T-helper 1 cell treated with Interleukin-12 subunit alpha and Interleukin-12 subunit beta and Interleukin-4 antibody, amounts not matched to agents 30 μg/mL and 1 μg/mL, for 36 hours (primary cell): Measurements from ENCODE around the gene PTCD1.

ENCODE experiments used
- H3K27ac Mint-ChIP-seq: one replicate; pipeline ENCODE4 v1.8.0; 2021; ENCODE audit warnings: mild to moderate bottlenecking, mixed read lengths
- H3K27me3 Mint-ChIP-seq: one replicate; pipeline ENCODE4 v1.8.0; 2021; ENCODE audit warnings: low read depth, mixed read lengths
- H3K36me3 Mint-ChIP-seq: one replicate; pipeline ENCODE4 v1.8.0; 2021; ENCODE audit warnings: low read depth, mixed read lengths
- H3K4me1 Mint-ChIP-seq: one replicate; pipeline ENCODE4 v1.8.0; 2021; ENCODE audit warnings: low read depth, mixed read lengths
- H3K4me3 Mint-ChIP-seq: one replicate; pipeline ENCODE4 v1.8.0; 2021; ENCODE audit warnings: mild to moderate bottlenecking, moderate library complexity, mixed read lengths
- H3K9me3 Mint-ChIP-seq: one replicate; pipeline ENCODE4 v1.8.0; 2021; ENCODE audit warnings: mixed read lengths

The PTCD1 gene

DNA sequence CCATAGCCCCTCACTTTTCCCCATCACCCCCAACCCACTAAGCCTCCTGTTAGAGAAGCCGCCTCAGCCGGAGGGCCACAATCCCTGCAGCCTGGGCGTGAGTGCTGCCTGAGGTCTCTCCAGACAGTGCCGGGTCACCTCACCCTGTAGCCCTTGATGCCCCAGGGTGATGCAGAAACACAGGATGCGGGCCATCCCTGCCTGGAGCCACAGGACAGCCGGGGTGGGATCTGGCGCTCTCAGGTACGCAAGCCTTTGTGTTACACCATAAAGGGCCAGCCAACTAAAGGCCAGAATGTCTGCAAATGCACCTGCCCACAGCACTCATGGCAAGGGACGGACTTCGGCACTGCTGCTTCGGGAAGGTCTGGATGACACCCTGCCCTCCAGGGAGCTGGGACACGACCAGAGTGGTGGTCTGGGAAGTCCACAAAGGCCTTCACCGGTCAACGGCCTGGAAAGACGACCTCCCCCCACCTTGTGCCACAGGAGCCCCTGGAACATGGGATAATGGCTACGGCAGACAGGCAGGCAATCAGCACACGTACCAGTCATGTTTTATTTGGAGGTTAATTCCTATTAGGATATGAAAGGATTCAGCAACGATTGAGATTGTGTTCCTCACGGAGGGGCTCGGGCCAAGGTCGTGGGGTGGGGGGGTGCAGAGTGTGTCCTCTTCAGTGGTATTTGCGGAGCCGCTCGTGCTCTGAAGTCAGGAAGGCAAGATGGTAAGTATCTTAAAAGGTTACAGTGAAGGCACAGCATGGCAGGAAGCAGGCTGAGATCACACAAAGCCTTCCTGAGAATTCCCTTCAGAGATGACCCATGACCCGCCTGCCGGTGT lies 19.3 kb upstream of the PTCD1 start:
- H3K27me3 Mint-ChIP-seq = no peaks in the 10 kb centered on the region
- peaks cover 31% of the 10 kb centered on the region for H3K36me3 Mint-ChIP-seq
- peaks cover 13% of the 10 kb centered on the region for H3K4me1 Mint-ChIP-seq
- H3K9me3 Mint-ChIP-seq = no peaks in the 10 kb centered on the region
- no peak overlapping the region for H3K27ac Mint-ChIP-seq
- no peak overlapping the region for H3K4me3 Mint-ChIP-seq

DNA sequence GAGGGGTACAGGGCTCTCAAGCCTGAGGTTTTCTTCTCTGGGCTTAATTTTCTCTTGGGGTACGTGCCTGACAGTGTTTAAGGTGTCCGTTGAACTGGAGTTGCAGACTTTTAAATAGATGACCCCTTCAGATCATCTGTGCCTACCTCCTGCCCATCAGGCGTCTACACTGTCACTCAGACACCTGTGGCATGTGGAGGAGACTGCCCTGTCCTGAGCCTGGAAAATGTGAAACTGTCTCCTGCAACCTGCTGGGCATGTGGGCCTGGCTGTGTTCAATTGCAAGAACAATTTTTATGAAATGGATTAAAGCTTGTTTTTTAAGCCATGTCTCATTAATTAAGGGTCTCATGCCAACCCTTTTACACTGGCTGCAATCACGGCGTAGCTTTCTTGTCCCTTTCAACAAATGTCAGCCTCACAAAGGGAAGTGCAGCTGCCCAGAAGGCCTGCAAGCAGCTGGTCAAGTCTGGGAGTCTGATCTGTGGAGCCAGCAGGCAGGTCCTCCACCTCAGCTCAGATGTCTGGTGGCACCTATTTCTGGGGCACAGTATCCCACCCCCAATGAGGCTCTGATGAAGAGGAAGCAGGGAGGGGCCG lies 18.6 kb upstream of the PTCD1 start:
- Mint-ChIP-seq H3K27ac (no peak overlapping the region), H3K4me3 (no peak overlapping the region), H3K36me3 (peaks cover 28% of the 10 kb centered on the region)

DNA sequence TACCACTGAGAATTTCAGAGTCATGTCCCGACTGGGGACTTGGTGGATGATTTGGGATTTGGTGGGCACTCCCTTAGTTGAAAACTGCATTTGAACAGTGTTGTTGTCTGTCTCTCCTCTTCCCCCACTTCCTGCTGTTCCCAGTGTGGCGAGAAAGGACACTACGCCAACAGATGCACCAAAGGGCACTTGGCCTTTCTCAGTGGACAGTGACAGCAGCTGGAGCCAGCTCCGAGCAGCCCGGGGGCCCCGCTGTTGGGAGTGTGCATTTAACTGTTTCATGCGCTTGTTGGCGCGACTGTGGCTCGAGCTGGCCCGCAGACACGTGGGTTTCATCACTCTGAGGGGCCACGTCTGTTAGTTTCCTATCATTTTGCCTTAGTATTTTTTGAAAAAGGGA lies 17.7 kb upstream of the PTCD1 start:
- H3K4me1 Mint-ChIP-seq = peaks cover 12% of the 10 kb centered on the region
- no peaks in the 10 kb centered on the region for H3K27me3 Mint-ChIP-seq
- H3K9me3 Mint-ChIP-seq = no peaks in the 10 kb centered on the region
- no peak overlapping the region for H3K4me3 Mint-ChIP-seq
- no peak overlapping the region for H3K27ac Mint-ChIP-seq
- peaks cover 28% of the 10 kb centered on the region for H3K36me3 Mint-ChIP-seq

More for the DNA sequence above, 18.6 kb upstream of the PTCD1 start:
- Mint-ChIP-seq H3K4me1 (peaks cover 13% of the 10 kb centered on the region), H3K27me3 (no peaks in the 10 kb centered on the region), H3K9me3 (no peaks in the 10 kb centered on the region)

DNA sequence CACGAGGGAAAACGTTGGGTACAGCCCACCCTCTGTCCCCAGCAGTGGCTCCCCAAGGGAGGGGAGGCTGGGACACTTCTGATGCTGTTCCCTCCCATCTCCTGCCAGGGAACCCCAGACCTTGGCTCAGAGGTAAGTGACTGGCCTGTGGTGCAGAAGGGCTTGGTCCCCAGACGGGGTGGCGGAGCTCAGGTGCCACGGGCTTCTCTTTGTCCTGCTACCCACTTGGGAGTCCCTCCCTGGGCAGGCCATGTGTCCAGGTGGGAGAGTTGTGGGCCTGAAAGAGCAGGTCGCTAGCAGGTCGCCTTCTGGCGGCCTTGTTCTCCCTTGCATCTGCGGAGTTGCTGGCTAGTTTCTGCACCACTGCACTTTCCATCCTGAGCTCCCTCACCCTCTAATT lies 17.3 kb upstream of the PTCD1 start:
- H3K9me3 Mint-ChIP-seq = no peaks in the 10 kb centered on the region
- no peak overlapping the region for H3K27ac Mint-ChIP-seq
- H3K4me1 Mint-ChIP-seq = peaks cover 9% of the 10 kb centered on the region
- no peaks in the 10 kb centered on the region for H3K27me3 Mint-ChIP-seq
- peaks cover 32% of the 10 kb centered on the region for H3K36me3 Mint-ChIP-seq
- no peak overlapping the region for H3K4me3 Mint-ChIP-seq

DNA sequence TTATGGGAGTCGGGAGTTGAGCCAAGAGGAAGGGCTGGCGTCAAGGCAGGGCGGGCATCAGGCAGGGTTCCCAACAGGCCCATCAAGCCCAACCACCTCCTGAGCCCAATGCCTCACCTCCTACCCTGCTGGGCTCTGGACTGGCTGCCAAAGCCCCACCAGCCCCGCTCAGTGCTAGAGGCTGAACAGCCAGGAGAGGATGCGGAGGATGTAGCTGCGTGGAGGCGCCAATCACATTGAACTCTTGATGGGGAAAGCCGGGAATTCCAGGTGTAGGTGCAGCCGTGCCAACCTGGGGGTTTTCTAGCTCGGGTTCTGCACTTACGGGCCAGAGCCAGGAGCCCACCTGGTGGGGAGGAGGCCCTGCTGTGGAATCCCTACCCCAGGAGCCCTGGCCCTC lies 14.5 kb upstream of the PTCD1 start:
- Mint-ChIP-seq H3K27me3 (no peaks in the 10 kb centered on the region), H3K9me3 (no peaks in the 10 kb centered on the region), H3K27ac (no peak overlapping the region), H3K4me3 (no peak overlapping the region), H3K36me3 (peaks cover 33% of the 10 kb centered on the region), H3K4me1 (no peaks in the 10 kb centered on the region)

DNA sequence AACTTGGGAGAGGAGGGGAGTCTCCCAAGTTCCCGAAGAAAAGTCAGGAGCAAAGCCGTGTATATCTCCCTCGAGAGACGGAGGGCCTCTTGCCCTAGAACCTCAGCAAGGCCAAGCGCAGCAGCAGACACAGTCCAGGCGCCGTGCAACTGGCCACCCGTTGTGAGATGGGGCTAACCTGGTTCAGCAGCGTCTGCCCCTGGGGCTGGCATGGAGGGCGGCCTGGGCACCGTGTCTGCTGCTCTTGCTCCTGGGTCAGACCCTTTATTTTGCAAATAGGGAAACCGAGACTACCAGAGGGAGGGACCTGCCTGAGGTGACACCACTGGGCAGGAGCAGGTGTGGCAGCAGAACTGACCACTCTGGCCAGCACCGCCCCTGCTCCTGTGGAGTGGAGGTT lies 13.9 kb upstream of the PTCD1 start:
- Mint-ChIP-seq H3K4me1 (no peaks in the 10 kb centered on the region), H3K27me3 (no peaks in the 10 kb centered on the region), H3K4me3 (no peak overlapping the region), H3K9me3 (no peaks in the 10 kb centered on the region), H3K36me3 (peaks cover 36% of the 10 kb centered on the region), H3K27ac (no peak overlapping the region)

DNA sequence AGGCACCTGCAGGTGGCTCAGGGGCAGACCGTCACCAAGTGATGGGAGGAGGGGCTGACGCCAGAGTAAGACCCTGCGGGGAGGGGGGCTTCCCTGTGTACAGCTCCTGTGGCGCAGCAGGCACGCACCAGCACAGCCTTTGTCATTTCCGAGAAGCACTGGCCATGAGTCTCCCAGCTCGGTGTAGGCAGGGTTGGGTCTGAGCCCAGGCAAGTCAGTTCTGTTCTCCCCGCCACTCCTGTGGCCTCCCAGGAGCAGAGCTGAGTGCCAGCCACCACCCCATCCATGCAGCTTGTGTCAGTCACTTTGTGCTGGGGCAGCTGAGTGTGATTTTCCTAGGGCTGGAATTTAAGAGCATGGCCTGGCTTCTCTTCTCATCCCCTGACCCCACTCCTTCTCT lies 13.3 kb upstream of the PTCD1 start:
- Mint-ChIP-seq H3K27me3 (no peaks in the 10 kb centered on the region), H3K36me3 (peaks cover 36% of the 10 kb centered on the region), H3K4me1 (no peaks in the 10 kb centered on the region), H3K9me3 (no peaks in the 10 kb centered on the region), H3K27ac (no peak overlapping the region), H3K4me3 (no peak overlapping the region)

DNA sequence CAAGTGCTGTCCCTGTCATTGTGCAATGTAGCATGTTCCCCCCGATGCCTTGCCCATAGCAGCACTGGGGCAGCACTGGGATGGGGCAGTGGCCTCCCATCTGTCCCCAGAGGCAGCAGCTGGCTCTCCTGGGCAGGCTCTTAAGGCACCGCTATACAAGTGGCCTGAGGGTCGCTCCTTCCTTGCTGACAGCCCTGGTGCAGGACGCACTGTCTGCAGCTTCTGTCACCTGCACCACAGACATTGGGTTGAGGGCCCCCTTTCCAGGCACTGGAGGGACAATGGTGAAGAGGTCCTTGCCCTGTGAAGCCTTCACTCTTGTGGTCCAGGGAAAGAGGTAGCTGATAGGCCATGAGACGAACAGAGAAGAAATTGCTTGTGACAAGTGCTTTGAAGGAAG lies 10.7 kb upstream of the PTCD1 start:
- no peaks in the 10 kb centered on the region for H3K4me1 Mint-ChIP-seq
- no peaks in the 10 kb centered on the region for H3K27me3 Mint-ChIP-seq
- peaks cover 48% of the 10 kb centered on the region for H3K36me3 Mint-ChIP-seq

DNA sequence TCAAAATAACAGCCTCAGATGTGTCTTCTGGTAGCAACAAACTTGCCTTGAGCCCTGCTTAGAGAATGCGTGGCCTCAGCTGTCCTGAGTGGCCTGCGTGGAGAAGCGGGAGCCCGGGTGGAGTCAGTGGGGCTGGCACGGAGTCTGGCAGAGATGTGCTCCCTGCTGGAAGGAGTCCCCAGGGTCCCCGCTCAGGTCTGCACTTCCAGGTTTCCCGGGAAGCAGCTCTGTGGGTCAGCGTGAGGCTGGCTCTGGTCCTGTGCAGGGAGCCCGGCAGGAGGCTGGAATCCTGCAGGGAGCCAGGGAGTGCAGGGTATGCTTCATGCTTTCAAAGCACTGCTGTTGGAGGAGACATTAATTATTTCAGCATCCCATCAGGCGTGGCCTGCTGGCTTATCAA lies 10.3 kb upstream of the PTCD1 start:
- no peaks in the 10 kb centered on the region for H3K9me3 Mint-ChIP-seq
- H3K36me3 Mint-ChIP-seq = peaks cover 45% of the 10 kb centered on the region
- H3K4me3 Mint-ChIP-seq = no peak overlapping the region
- no peaks in the 10 kb centered on the region for H3K27me3 Mint-ChIP-seq
- H3K27ac Mint-ChIP-seq = no peak overlapping the region
- no peaks in the 10 kb centered on the region for H3K4me1 Mint-ChIP-seq

More for the DNA sequence above, 10.7 kb upstream of the PTCD1 start:
- no peak overlapping the region for H3K4me3 Mint-ChIP-seq
- H3K27ac Mint-ChIP-seq = no peak overlapping the region
- H3K9me3 Mint-ChIP-seq = no peaks in the 10 kb centered on the region

DNA sequence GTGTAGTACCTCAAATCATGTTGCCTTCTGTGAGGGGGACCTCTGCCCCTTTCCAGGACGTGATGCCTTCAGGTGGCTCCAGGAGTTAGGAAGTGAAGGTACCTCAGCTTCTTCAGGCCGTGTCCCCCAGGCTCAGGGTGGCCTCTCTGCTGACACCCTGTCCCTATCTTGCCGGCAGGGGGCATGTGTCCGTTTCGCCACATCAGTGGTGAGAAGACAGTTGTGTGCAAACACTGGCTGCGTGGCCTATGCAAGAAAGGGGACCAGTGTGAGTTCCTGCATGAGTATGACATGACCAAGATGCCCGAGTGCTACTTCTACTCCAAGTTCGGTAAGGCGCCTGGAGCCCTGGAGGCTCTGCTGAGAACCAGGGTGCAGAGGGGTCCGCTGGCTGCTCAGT lies 9.3 kb upstream of the PTCD1 start:
- H3K4me1 Mint-ChIP-seq = peaks cover 4% of the 10 kb centered on the region
- no peaks in the 10 kb centered on the region for H3K27me3 Mint-ChIP-seq
- H3K27ac Mint-ChIP-seq = no peak overlapping the region
- no peak overlapping the region for H3K4me3 Mint-ChIP-seq
- H3K36me3 Mint-ChIP-seq = peaks cover 46% of the 10 kb centered on the region
- H3K9me3 Mint-ChIP-seq = no peaks in the 10 kb centered on the region

DNA sequence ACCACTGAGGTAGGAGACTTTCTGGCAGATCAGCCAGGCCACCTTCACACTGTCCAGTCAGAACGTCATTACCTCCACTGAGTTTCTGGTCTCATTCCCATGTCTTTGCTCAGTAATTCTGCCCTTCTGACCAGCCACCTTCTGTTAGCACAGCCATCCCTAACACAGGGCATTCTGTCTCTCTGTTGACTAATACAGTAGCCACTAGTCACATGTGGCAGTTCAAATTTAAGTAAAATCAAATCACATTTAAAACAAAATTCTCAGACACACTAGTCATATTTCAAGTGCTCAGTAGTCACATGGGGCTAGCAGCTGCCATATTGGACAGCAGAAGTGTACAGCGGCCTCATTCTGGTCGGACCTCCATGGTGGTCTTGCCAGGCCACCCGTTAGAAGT lies 7.5 kb upstream of the PTCD1 start:
- Mint-ChIP-seq H3K4me1 (peaks cover 9% of the 10 kb centered on the region), H3K27me3 (no peaks in the 10 kb centered on the region), H3K9me3 (no peaks in the 10 kb centered on the region), H3K36me3 (peaks cover 49% of the 10 kb centered on the region), H3K4me3 (no peak overlapping the region), H3K27ac (no peak overlapping the region)

DNA sequence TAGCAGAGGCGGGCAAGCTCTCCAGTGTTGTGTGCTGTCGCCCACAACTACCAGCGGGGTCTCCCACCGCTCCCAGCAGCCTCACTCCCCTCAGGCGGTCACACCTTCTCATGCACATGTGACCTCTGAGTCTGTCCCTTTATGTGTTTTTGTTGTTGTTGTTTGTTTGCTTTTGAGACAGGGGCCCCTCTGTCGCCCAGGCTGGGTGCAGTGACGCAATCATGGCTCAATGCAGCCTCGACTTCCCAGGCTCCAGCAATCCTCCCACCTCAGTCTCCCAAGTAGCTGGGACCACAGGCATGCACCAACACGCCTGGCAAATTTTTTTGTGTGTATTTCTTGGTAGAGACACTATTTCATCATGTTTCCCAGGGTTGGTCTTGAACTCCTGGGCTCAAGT lies 1.6 kb upstream of the PTCD1 start:
- Mint-ChIP-seq H3K36me3 (peaks cover 20% of the 10 kb centered on the region), H3K27me3 (no peaks in the 10 kb centered on the region), H3K4me3 (peak overlapping the region; percentile 97), H3K27ac (peak overlapping the region; percentile 86), H3K9me3 (no peaks in the 10 kb centered on the region), H3K4me1 (peaks cover 24% of the 10 kb centered on the region)

DNA sequence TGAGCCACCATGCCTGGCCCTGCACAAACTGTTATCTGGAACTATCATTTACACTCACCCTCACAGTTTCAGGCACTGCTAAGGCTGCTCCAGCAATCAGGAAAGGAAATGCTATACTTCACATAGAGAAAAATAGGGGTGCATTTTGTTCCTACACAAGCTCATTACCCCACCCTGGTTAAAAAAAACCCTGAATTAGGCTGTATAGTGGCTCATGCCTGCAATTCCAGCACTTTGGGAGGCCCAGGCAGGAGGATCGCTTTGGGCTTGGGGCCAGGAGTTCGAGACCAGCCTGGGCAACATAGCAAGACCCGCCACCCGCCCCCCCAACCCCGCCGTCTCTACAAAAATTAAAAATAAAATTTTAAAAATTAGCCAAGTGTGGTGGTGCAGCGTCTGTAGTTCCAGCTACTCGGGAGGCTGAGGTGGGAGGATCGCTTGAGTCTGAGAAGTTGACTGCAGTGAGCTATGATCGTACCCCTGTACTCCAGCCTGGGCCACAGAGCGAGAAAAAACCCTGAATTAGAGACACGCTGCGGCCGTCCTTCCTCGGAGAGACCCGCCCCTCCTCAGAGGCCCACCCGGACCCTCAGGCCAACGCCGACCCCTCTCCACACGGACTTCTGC lies 539 bp downstream of the PTCD1 start:
- Mint-ChIP-seq H3K27ac (peak overlapping the region; percentile 90), H3K4me3 (peak overlapping the region; percentile 97), H3K36me3 (peaks cover 15% of the 10 kb centered on the region), H3K27me3 (no peaks in the 10 kb centered on the region), H3K9me3 (no peaks in the 10 kb centered on the region), H3K4me1 (peaks cover 21% of the 10 kb centered on the region)

DNA sequence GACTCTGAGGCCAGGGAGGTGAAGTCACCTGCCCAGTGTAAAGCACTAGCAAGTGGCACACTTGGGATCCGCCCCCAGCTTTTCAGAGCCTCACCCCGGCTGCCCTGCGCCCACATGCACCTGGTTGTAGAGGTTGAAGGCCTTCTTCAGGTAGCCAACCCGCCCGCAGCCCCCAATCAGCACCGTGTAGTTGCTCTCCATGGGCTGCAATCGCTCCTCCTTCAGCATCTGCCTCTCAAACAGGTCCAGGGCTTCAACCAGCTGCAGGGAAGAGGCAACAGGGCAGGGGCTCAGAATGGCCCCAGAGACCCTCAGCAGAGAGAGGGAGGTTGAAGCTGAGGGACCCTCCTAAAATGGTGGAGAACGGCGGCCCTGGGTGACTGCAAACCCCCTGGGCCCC lies 5.4 kb downstream of the PTCD1 start:
- peaks cover 5% of the 10 kb centered on the region for H3K4me1 Mint-ChIP-seq
- no peak overlapping the region for H3K27ac Mint-ChIP-seq
- H3K9me3 Mint-ChIP-seq = no peaks in the 10 kb centered on the region
- no peak overlapping the region for H3K4me3 Mint-ChIP-seq
- no peaks in the 10 kb centered on the region for H3K27me3 Mint-ChIP-seq
- peaks cover 17% of the 10 kb centered on the region for H3K36me3 Mint-ChIP-seq
